GM12891 (cell line): ENCODE results near the gene CARNS1.

Experiments
- DNase-seq: peaks from one replicate; pipeline ENCODE4 v3.0.0; 2011; ENCODE audit warnings: low spot score; ENCODE audit not compliant: insufficient read length
- FAIRE-seq: peaks from 2 replicates; lab custom pipeline; 2011; peaks lifted over from hg19 to GRCh38; lab: Jason Lieb, UNC
- PAX5 ChIP-seq: IDR thresholded peaks from 2 replicates; pipeline ENCODE4 v1.6.1; 2011; ENCODE audit warnings: low read length, moderate library complexity, mild to moderate bottlenecking; ENCODE audit not compliant: insufficient read depth, severe bottlenecking
- POLR2A ChIP-seq: IDR thresholded peaks from 2 replicates; pipeline ENCODE4 v1.6.1; 2011; ENCODE audit warnings: low read depth, low read length, control low read depth
- POLR2AphosphoS5 ChIP-seq: IDR thresholded peaks from 2 replicates; pipeline ENCODE4 v1.6.1; 2011; ENCODE audit warnings: low read depth, low read length, control low read depth
- POU2F2 ChIP-seq: IDR thresholded peaks from 2 replicates; pipeline ENCODE4 v1.6.1; 2011; ENCODE audit warnings: low read depth, mild to moderate bottlenecking, control low read depth, low read length, moderate library complexity
- SPI1 ChIP-seq: IDR thresholded peaks from 2 replicates; pipeline ENCODE4 v1.6.1; 2011; ENCODE audit warnings: low read depth, low read length, control low read depth
- TAF1 ChIP-seq: IDR thresholded peaks from 2 replicates; pipeline ENCODE4 v1.6.1; 2011; ENCODE audit warnings: low read depth, low read length, control low read depth

Gene CARNS1

DNA sequence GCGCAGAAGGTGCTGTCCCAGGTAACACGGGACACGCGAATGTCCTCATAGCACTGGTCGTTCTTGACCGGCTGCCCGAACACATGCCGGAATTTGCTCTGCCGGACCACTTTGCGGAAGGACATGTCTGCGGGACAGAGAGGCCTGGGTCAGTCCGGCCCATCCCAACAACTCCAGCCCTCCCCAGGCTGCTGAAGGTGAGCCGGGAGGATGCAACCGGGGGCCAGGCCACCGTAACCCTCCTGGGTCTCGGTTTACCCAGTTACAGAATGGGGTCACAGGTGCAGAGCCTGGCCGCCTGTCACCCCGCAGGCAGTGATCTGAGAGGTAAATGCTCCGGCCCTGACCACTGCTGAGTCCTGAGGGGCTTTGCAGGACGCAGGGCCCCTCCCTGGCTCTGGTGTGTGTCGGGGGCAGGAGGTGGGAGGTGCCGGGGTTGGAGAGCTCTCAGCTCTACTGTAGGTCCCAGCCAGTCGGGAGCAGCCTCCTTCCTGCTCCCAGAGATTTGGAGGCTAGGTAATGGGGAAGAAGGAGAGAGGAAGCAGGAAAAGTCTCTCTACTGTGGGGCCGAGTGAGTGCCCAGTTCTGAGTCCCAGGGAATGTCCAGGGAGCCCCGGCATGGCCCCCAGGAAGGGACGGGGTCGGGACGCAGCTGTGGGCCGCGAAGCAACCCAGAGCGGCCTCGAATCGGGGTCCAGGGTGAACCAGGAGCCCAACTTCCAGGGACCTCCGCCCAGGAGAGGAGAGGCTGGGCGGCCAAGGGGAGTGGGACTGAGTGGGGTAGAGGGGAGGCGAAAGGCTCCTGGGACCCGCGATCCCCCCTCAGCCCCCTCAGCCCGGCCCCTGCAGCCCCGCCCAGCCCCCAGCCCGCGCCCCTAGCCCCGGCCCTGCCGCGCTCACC lies 27.3 kb downstream of the CARNS1 start:
- FAIRE-seq = no peak
- no peak for DNase-seq

DNA sequence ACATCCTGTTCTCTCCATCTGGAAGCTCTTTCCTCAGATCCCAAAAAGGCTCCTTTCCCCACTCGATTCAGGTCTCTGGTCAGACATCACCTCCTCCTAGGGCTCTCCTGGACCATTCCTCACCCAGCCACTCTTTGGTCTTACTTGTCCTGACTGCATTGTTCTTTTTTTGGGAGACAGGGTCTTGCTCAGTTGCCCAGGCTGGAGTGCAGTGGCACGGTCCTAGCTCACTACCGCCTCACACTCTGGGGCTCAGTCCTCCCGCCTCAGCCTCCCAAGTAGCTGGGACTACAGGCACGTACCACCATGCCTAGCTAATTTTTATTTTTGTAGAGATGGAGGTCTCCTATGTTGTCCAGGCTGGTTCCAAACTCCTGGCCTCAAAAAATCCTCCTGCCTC lies 30.0 kb downstream of the CARNS1 start:
- no peak for FAIRE-seq
- TF ChIP-seq POLR2AphosphoS5 = no peak
- no peak for TF ChIP-seq POLR2A
- no peak for TF ChIP-seq PAX5
- TF ChIP-seq POU2F2 = no peak

More for the DNA sequence above, 27.3 kb downstream of the CARNS1 start:
- TF ChIP-seq PAX5 (no peak), POLR2AphosphoS5 (no peak)

DNA sequence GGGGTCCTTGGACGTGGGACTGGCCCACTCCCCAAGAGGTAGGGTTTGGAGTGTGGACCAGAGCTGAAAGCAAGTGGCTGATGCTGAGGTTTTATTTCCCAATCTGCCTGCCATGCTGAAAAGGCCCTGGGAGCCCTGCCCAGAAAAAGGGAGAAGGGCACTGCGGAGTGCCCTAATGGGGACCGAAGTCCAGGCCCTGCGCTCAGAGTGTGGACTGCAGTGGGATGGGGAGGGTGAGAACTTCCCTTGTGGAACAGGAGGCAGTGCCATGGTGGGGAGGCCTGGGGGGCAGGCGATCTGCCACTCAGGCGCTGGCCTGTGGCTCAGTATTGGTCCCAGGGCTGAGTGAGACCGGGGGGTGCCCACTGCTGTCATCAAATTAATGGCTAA lies 32.7 kb downstream of the CARNS1 start:
- FAIRE-seq = no peak
- TF ChIP-seq POLR2AphosphoS5 (no peak), PAX5 (no peak), POU2F2 (no peak), SPI1 (no peak), TAF1 (no peak), POLR2A (no peak)
- DNase-seq = no peak

More for the DNA sequence above, 30.0 kb downstream of the CARNS1 start:
- no peak for DNase-seq

DNA sequence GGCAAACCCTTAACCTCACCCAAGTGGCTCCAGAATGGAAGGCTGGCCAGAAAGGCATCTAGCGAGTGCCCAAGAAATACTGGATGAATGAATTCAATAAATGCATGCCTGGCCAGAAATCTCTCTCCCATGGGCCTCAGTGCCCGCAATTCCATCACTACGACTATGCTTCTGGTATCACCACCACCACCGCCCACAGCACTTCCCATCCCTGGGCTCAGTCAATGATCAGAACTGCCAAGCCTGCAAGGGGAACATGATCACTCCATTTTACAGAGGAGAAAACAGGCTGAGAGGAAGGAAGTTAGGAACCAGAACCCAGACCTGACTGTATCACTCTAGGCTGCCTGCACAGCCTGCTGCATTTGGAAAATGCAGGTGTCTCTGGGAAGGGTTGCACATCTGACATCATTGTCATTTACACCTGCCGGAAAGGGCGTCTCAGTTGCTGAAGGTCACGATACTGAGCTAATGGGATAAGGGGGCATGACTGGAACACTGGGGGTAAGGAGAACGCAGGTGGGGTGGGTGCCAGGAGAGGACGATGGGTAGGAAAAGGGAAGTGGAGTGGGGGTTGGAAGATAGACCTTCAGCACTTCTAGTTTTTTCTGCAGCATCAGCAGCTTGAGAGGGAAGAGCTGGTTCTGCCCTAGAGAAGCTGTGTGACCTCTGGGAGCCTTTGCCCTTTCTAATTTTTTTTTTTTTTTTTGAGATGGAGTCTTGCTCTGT lies 33.8 kb downstream of the CARNS1 start:
- FAIRE-seq = no peak
- TF ChIP-seq POU2F2 (no peak), SPI1 (0 out of 2 replicates have a peak, but pooled peaks have one; percentile 13)
- no peak for DNase-seq

DNA sequence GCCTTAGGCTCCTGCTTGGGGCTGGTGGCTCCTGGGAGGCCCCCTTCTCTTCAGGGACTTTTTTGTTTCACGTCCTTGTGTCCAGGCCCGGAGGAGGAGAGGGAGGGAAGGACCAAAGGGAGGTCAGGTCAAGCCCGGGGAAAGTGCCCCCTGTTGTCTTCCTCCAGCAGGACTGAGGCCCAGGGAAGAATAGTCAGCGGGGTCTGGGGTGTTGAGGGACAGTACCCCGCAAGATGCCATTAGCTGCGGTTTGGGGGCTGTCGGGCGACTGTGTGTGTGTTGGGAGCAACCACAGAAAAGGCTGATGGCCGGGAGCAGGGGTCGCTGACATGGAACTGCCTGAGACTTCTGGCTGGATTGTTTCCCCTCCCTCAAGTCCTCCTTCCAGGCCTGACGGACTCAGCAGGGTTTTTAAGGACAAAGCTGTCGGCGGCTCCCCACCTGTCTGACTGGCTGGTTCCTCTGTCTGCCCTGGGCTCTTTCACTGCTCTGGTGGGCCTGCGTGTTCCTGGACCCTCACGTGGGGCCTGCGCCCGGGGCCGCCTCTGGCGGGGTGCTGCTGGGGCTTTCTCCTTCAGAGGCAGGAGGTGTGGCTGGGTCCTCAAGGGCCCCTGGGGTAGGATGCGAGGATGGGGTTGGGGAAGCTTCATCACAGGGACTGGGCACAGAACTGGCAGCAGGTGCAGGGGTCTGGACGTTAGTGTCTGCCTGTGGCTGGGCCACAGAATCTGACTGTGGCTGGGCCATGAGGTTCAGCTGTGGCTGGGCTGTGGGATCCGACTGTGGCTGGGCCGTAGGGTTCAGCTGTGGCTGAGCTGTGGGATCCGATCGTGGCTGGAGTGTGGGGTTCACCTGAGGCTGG lies 35.5 kb downstream of the CARNS1 start:
- no peak for FAIRE-seq
- no peak for TF ChIP-seq POLR2A
- TF ChIP-seq POLR2AphosphoS5 = no peak
- DNase-seq = no peak

DNA sequence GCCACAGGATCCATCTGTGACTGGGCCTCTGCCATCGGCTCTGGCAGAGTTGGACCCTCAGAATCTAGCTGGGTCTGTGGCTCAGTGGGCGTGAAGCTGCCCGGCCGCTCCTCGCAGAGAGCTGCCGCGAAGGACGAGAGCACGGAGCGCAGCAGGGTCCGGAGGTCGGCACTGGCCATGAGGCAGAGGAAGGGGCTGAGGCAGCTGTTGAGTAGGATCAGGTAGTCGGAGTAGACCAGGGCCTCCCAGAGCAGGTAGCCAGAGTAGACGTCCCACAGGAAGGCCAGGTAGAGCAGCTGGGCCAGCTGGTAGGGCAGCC lies 36.1 kb downstream of the CARNS1 start:
- TF ChIP-seq SPI1 = no peak
- no peak for TF ChIP-seq POU2F2
- no peak for TF ChIP-seq PAX5
- TF ChIP-seq POLR2A = no peak
- no peak for TF ChIP-seq POLR2AphosphoS5
- no peak for TF ChIP-seq TAF1

DNA sequence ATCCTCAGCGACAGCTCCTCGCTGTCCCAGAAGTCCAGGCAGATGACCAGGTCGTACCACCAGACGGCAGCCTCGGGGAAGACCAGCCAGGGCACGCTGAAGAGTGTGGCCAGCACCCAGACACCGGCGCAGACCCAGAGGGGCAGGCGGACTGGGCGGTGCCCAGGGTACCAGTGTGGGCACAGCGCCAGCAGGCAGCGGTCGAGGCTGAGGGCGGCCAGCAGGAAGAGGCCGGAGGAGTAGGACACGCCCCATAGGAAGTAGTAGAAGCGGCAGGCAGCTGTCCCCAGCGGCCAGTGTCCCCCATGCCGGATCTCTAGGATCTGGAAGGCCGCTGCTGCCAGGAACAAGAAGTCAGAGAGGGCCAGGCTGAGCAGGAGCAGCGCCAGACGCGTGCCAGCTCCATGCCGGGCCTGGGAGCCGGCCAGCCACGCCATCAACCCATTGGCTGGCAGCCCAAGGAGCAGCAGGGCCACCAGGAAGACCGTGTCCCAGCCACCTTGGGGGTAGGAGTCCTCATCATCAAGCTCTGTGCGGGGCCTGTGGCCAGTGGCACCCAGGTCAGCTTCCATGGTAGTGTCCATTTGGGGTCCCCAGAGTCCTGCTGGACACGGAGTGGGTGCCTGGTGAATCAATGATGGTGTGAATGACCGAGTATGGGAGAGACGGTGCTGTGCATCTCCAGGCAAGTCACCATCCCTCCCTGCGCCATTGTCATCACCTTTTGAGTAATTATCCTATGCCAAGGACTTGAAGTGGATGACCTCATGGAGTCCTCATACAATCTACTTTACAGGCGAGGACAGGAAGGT lies 36.9 kb downstream of the CARNS1 start, which contains the start of gene GPR152:
GPR152 (minus strand) TSS at position 589 of the 812 bp plus-strand sequence; CDS start at position 584, 5 bp downstream.
- DNase-seq (no peak), FAIRE-seq (no peak)

More for the DNA sequence above, 36.1 kb downstream of the CARNS1 start:
- no peak for FAIRE-seq
- DNase-seq = no peak

DNA sequence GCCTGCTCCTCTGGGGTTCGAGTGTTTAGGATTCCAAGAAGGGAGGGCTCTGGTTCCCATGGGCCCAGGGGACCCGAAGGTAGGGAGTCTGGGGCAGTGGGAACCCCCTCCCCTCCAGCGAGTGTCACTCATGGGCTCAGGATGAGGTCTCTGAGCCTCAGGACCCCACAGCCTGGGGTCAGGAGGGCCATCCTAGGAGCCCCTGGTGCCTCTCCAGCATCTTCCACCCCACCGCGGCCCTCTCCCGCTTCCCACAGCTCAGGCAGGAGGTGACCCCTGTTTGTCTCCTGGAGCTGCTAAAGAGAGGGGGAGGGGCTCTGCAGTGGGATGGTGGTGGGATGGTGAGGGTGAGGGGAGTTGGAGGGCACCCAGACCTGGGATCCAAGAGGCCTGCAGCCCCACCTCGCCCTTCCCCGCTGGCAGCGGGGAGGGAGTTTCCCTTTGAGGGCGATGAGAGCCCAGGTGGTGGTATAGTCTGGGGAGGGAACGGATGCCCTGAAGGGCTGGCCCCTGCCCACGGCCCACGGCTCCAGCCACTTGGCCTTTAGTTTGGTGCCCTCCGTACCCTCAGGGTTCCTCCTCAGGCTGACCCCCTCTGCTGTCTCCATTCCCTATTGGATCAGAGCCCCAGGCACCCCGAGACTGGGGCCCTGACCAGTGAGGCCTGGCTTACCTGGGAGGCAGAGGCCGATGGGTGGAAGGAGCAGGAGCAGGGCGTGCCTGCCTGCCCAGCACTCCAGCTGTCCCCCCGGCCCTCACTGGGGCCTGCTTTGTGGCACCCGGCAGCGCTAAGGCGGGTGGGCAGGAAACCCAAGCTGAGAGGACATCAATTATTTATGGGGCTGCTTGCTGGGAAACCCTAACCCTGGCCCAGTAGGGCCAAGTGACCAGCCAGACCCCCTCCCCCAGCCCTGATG lies 38.6 kb downstream of the CARNS1 start:
- DNase-seq (no peak), FAIRE-seq (no peak)
- TF ChIP-seq PAX5 (no peak), POLR2A (0 out of 2 replicates have a peak, but pooled peaks have one; percentile 11)

More for the DNA sequence above, 36.9 kb downstream of the CARNS1 start, which contains the start of gene GPR152:
- no peak for TF ChIP-seq POU2F2
- no peak for TF ChIP-seq TAF1
- no peak for TF ChIP-seq SPI1
- no peak for TF ChIP-seq POLR2AphosphoS5
- TF ChIP-seq POLR2A = no peak
- no peak for TF ChIP-seq PAX5
